ENCODE data around the gene PAPPA. TPM values are rescaled to one million over a fixed set of nuclear protein-coding genes. Genes with fewer than 3 reads are reported as not detected.

The PAPPA gene
- total and polyA plus RNA-seq, 4 experiments from 2014 or later = not detected

DNA sequence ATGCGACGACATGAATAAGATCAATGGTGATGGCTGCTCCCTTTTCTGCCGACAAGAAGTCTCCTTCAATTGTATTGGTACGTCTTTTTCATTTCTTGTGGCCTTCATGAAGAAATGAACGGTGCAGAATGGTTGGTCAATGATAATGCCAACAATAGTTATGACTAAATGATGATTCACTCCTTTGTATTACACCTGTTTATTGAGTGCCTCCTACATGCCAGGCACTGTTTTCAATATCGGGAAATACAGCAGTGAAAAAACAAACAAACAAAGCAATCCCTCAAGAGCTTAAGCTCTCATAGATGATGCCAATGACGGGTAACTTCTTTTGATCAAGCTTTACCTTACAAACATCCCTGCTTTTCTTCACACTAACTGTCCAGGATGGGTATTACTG is 117.7 kb downstream of the PAPPA start:
- intact Hi-C loops (cut with micrococcal nuclease) = no loop called here
- Mint-ChIP-seq H3K27me3 (peaks cover 4 to 5% of the 10 kb centered on the region in 2 donors), H3K27ac (no peak overlapping the region), H3K4me3 (no peak overlapping the region), H3K4me1 (no peaks in the 10 kb centered on the region), H3K36me3 (no peaks in the 10 kb centered on the region), H3K9me3 (peaks cover 0 to 8% (median 2%) of the 10 kb centered on the region in 8 donors)
- Histone ChIP-seq H3K4me3 (ENCODE audit: low read length in 2 of 2) (no peak overlapping the region), H3K36me3 (ENCODE audit: insufficient read depth, low read length) (no peaks in the 10 kb centered on the region), H3K9me3 (ENCODE audit: control insufficient read depth in 1 of 2, low read length in 2 of 2) (no peaks in the 10 kb centered on the region), H3K27ac (ENCODE audit: low read depth, low read length) (no peak overlapping the region), H3K4me1 (ENCODE audit: insufficient read depth, low read length) (no peaks in the 10 kb centered on the region), H3K27me3 (ENCODE audit: insufficient read depth, low read length) (no peaks in the 10 kb centered on the region)
- DNase-seq = no peak
- ChIA-PET CTCF (ENCODE audit: partially characterized antibody) (no interaction called here), POLR2A (ENCODE audit: partially characterized antibody) (no interaction called here)

- intact Hi-C loops (cut with micrococcal nuclease) = no loop called here
- no peak overlapping the region for H3K27ac Mint-ChIP-seq
- Histone ChIP-seq H3K27me3 (ENCODE audit: insufficient read depth, low read length) (no peaks in the 10 kb centered on the region), H3K27ac (ENCODE audit: low read depth, low read length) (no peak overlapping the region), H3K36me3 (ENCODE audit: insufficient read depth, low read length) (no peaks in the 10 kb centered on the region), H3K9me3 (ENCODE audit: control insufficient read depth in 1 of 2, low read length in 2 of 2) (no peaks in the 10 kb centered on the region), H3K4me1 (ENCODE audit: insufficient read depth, low read length) (no peaks in the 10 kb centered on the region), H3K4me3 (ENCODE audit: low read length in 2 of 2) (no peak overlapping the region)
- POLR2A ChIA-PET (ENCODE audit: partially characterized antibody) = no interaction called here
- H3K27me3 Mint-ChIP-seq = peaks cover 5 to 6% of the 10 kb centered on the region in 2 donors
- no peak overlapping the region for H3K4me3 Mint-ChIP-seq
- no peaks in the 10 kb centered on the region for H3K36me3 Mint-ChIP-seq
- no peaks in the 10 kb centered on the region for H3K4me1 Mint-ChIP-seq
- DNase-seq = no peak
- peaks cover 0 to 8% (median 2%) of the 10 kb centered on the region in 8 donors for H3K9me3 Mint-ChIP-seq
- CTCF ChIA-PET (ENCODE audit: partially characterized antibody) = no interaction called here
Measured at GRCh38 chr9:116271991-116272390, 118.4 kb downstream of the PAPPA start.

DNA sequence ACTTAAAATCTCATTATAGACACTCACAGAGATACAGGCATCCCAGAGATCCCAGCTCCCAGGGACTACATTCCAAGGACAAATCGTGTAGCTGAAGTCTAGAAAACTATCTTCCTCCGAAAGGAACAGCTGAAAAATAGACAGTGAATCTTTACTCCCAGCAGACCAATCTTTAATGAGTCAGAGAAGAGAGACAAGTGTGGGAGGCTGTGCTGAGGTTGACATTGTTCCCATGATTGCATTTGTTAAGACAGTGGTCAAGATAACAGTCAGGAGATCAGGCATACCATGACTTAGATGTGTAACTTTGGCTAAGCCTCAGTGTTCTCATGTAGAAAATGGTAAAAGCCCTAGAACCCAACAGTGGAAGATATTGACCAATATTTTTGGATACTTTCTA is 120.7 kb downstream of the PAPPA start:
- Histone ChIP-seq H3K36me3 (ENCODE audit: insufficient read depth, low read length) (no peaks in the 10 kb centered on the region), H3K4me3 (ENCODE audit: low read length in 2 of 2) (no peak overlapping the region), H3K9me3 (ENCODE audit: control insufficient read depth in 1 of 2, low read length in 2 of 2) (no peaks in the 10 kb centered on the region), H3K27ac (ENCODE audit: low read depth, low read length) (no peak overlapping the region), H3K27me3 (ENCODE audit: insufficient read depth, low read length) (no peaks in the 10 kb centered on the region), H3K4me1 (ENCODE audit: insufficient read depth, low read length) (no peaks in the 10 kb centered on the region)
- ChIA-PET POLR2A (ENCODE audit: partially characterized antibody) (no interaction called here), CTCF (ENCODE audit: partially characterized antibody) (no interaction called here)
- no peak for DNase-seq
- no peaks in the 10 kb centered on the region for H3K4me1 Mint-ChIP-seq
- peaks cover 5 to 6% of the 10 kb centered on the region in 2 donors for H3K27me3 Mint-ChIP-seq
- no peak overlapping the region for H3K27ac Mint-ChIP-seq
- intact Hi-C loops (cut with micrococcal nuclease) = no loop called here
- H3K9me3 Mint-ChIP-seq = peaks cover 0 to 8% (median 3%) of the 10 kb centered on the region in 8 donors
- H3K4me3 Mint-ChIP-seq = no peak overlapping the region
- H3K36me3 Mint-ChIP-seq = no peaks in the 10 kb centered on the region

DNA sequence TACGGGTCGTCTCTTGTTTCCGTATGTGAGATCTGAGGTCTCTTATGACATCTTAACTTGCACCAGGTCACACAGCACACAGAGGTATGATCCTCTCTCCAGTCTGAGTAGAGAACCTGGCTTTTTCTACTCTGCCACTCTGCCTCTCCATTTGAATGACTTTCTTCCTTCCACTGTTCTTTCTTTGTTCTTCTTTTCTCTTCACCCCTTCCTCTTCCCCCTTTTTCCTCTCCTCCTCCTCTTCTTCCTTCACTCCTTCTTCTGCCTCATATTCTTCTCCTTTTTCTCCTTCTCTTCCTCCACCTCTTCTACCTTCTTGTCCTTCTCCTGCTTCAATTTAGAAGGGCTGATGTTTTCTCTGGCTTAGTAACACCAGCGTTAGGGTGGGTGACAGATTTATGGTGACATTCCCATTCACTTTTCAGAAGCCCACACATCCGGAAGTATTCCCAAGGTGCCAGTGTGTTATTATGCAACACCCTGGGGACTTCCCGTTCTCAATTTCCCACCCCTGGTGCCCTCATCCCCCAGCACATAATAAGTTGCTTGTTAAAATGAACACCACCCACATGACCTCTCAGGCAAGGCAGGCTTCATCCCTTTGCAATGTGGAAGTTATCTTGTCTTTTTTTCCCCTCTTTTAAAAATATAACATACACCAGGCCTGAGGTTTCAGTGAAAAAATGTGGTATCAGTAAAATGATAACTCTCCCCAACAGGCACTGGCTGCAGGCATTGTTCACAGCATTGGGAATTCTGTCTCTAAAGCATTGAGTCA is 122.0 kb downstream of the PAPPA start:
- no peaks in the 10 kb centered on the region for H3K9me3 ChIP-seq (ENCODE audit: control insufficient read depth in 1 of 2, low read length in 2 of 2)

DNA sequence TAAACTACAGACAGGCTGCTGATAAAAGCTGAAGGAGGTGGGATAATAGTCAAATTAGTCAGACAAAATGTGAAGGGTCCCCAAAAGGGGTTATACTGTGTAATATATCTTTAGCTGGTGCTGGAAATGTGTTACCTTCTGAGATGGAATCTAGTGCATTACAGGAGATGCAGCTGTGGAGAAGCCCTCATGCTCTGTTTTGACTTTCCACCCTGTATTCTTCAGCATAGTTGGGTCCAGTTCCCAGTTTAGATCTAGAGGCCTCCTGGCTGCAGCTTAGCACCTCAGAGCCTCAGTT is 122.6 kb downstream of the PAPPA start:
- DNase-seq = no peak
- Mint-ChIP-seq H3K9me3 (peaks cover 0 to 9% (median 3%) of the 10 kb centered on the region in 8 donors), H3K4me1 (no peaks in the 10 kb centered on the region), H3K4me3 (no peak overlapping the region), H3K36me3 (no peaks in the 10 kb centered on the region), H3K27me3 (peaks cover 5 to 6% of the 10 kb centered on the region in 2 donors), H3K27ac (no peak overlapping the region)
- intact Hi-C loops (cut with micrococcal nuclease) = no loop called here
- Histone ChIP-seq H3K36me3 (ENCODE audit: insufficient read depth, low read length) (no peaks in the 10 kb centered on the region), H3K27me3 (ENCODE audit: insufficient read depth, low read length) (no peaks in the 10 kb centered on the region), H3K9me3 (ENCODE audit: control insufficient read depth in 1 of 2, low read length in 2 of 2) (no peaks in the 10 kb centered on the region), H3K4me3 (ENCODE audit: low read length in 2 of 2) (no peak overlapping the region), H3K27ac (ENCODE audit: low read depth, low read length) (no peak overlapping the region), H3K4me1 (ENCODE audit: insufficient read depth, low read length) (no peaks in the 10 kb centered on the region)
- ChIA-PET CTCF (ENCODE audit: partially characterized antibody) (no interaction called here), POLR2A (ENCODE audit: partially characterized antibody) (no interaction called here)

More for the DNA sequence above, 122.0 kb downstream of the PAPPA start:
- intact Hi-C loops (cut with micrococcal nuclease) = no loop called here
- Histone ChIP-seq H3K4me3 (ENCODE audit: low read length in 2 of 2) (no peak overlapping the region), H3K36me3 (ENCODE audit: insufficient read depth, low read length) (no peaks in the 10 kb centered on the region), H3K4me1 (ENCODE audit: insufficient read depth, low read length) (no peaks in the 10 kb centered on the region), H3K27me3 (ENCODE audit: insufficient read depth, low read length) (no peaks in the 10 kb centered on the region), H3K27ac (ENCODE audit: low read depth, low read length) (no peak overlapping the region)
- ChIA-PET CTCF (ENCODE audit: partially characterized antibody) (no interaction called here), POLR2A (ENCODE audit: partially characterized antibody) (no interaction called here)
- DNase-seq = no peak
- H3K27ac Mint-ChIP-seq = no peak overlapping the region
- H3K4me1 Mint-ChIP-seq = no peaks in the 10 kb centered on the region
- peaks cover 5 to 6% of the 10 kb centered on the region in 2 donors for H3K27me3 Mint-ChIP-seq
- H3K9me3 Mint-ChIP-seq = peaks cover 0 to 8% (median 3%) of the 10 kb centered on the region in 8 donors
- no peak overlapping the region for H3K4me3 Mint-ChIP-seq
- H3K36me3 Mint-ChIP-seq = no peaks in the 10 kb centered on the region

DNA sequence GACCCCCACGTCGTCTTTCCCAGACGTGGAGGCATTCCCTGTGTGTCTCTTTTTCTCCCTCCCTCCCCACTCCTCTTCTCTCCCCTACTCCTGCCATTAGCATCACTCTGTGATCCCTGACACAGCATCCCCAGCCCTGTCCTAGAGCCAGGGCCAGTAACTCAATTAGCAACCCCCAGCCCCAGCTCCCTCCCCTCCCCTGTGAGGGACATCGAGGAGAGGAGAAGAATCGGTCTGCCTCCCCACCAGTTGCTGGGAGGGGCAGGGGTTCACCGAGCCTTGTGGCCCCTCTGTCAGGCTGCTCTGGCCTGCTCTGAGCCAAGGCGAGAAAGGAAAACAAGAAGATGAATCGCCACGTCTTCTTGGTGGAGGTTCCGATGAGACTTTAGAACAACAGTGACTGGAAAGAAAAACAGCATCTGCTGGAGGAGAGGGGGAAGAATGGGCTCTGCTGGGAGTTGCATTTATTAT is 123.1 kb downstream of the PAPPA start:
- H3K36me3 ChIP-seq (ENCODE audit: insufficient read depth, low read length) = no peaks in the 10 kb centered on the region
- Mint-ChIP-seq H3K27me3 (peaks cover 5 to 6% of the 10 kb centered on the region in 2 donors), H3K36me3 (no peaks in the 10 kb centered on the region), H3K27ac (no peak overlapping the region), H3K9me3 (peaks cover 0 to 9% (median 0%) of the 10 kb centered on the region in 8 donors), H3K4me1 (no peaks in the 10 kb centered on the region), H3K4me3 (no peak overlapping the region)
- no peak overlapping the region for H3K27ac ChIP-seq (ENCODE audit: low read depth, low read length)
- no peaks in the 10 kb centered on the region for H3K4me1 ChIP-seq (ENCODE audit: insufficient read depth, low read length)
- POLR2A ChIA-PET (ENCODE audit: partially characterized antibody) = no interaction called here
- CTCF ChIA-PET (ENCODE audit: partially characterized antibody) = no interaction called here
- H3K9me3 ChIP-seq (ENCODE audit: control insufficient read depth in 1 of 2, low read length in 2 of 2) = no peaks in the 10 kb centered on the region
- no peak overlapping the region for H3K4me3 ChIP-seq (ENCODE audit: low read length in 2 of 2)
- H3K27me3 ChIP-seq (ENCODE audit: insufficient read depth, low read length) = no peaks in the 10 kb centered on the region
- DNase-seq = no peak
- intact Hi-C loops (cut with micrococcal nuclease) = no loop called here

- no peak overlapping the region for H3K27ac Mint-ChIP-seq
- CTCF ChIA-PET (ENCODE audit: partially characterized antibody) = no interaction called here
- H3K27me3 Mint-ChIP-seq = peaks cover 5 to 6% of the 10 kb centered on the region in 2 donors
- Histone ChIP-seq H3K4me1 (ENCODE audit: insufficient read depth, low read length) (no peaks in the 10 kb centered on the region), H3K9me3 (ENCODE audit: control insufficient read depth in 1 of 2, low read length in 2 of 2) (no peaks in the 10 kb centered on the region), H3K36me3 (ENCODE audit: insufficient read depth, low read length) (no peaks in the 10 kb centered on the region), H3K4me3 (ENCODE audit: low read length in 2 of 2) (no peak overlapping the region), H3K27ac (ENCODE audit: low read depth, low read length) (no peak overlapping the region), H3K27me3 (ENCODE audit: insufficient read depth, low read length) (no peaks in the 10 kb centered on the region)
- no peak overlapping the region for H3K4me3 Mint-ChIP-seq
- no peaks in the 10 kb centered on the region for H3K36me3 Mint-ChIP-seq
- H3K9me3 Mint-ChIP-seq = peaks cover 0 to 7% (median 0%) of the 10 kb centered on the region in 8 donors
- intact Hi-C loops (cut with micrococcal nuclease) = no loop called here
- no peak for DNase-seq
- POLR2A ChIA-PET (ENCODE audit: partially characterized antibody) = no interaction called here
- no peaks in the 10 kb centered on the region for H3K4me1 Mint-ChIP-seq
Measured at GRCh38 chr9:116278326-116278725, 124.7 kb downstream of the PAPPA start.
